ENCODE measurements around the gene CLDN4. TPM values are rescaled to one million over a fixed set of nuclear protein-coding genes. Genes with fewer than 3 reads are reported as not detected.
"Not testable (repeated sequence)": the region's sequence is repeated elsewhere in the genome, so short reads cannot be mapped to it uniquely, and the experiment has no call there.

Gene CLDN4
- total RNA-seq, 2 experiments from 2014 or later = 0.17 to 0.25 TPM

DNA sequence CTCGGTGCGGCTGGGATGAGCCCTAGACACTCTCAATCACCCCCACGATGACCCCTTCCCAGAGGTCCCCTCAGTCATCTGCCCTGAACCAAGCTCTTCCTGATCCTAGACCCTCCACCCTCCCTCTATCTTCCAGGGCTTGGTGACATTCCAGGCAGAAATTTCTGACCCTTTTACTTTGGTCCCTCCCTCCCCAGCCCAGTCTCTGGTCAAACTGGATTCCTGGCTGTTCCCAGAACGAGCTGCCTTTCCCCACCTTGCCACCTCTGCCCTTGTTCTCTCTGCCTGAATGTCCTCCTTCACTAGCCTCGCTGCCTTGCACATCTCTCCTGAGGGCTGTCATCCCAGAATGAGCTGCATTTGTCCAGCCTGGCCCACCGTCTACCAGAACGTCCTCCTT, 1.3 kb upstream of the CLDN4 start:
- POLR2A ChIA-PET = interaction anchor here (0.6 kb wide), 1 partner anchor 21 kb away, joined by 5 read pairs; no protein-coding TSS in a partner anchor
- peaks cover 21% of the 10 kb centered on the region for H3K27me3 Mint-ChIP-seq

DNA sequence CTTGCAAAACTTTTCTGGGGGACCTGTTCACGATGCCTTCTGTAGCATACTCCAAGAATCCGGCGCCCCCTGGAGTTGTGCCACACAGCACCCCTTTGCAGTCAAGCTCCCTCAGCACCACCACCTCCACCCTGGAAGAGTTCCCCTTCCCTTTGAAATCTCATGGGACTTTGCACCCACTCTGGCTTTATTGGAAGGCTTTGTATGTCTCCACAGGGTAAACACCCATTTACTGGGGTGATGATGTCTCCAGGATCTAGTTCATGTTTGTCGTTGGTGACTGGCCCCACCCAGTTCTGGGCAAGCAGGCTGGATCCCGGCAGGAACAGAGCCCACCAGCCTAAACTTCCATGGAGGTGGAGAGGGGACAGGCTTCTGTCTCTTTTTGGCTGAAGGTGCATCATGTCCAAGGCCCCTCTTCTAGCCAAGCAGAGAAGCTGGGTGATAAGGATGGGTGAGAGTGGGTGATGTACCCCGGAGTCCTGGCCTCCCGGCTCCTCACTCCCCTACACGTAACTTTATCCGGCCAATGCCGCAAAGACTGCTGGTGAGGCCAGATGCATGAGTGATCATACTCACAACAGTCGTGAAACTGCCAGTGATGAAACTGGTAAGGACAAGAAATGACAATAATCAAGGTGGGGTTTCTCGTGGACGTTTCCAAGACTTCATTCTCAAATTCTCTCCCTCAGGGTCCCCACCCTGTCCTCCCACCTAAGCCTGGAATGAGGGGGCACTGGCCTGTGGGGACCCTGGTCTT, 695 bp upstream of the CLDN4 start:
- H3K27ac Mint-ChIP-seq = no peak overlapping the region
- ATAC-seq (ENCODE audit: low read depth) = no peak

More for the DNA sequence above, 1.3 kb upstream of the CLDN4 start:
- Mint-ChIP-seq H3K27ac (no peak overlapping the region), H3K9me3 (no peaks in the 10 kb centered on the region), H3K4me1 (peaks cover 24% of the 10 kb centered on the region), H3K36me3 (no peaks in the 10 kb centered on the region), H3K4me3 (no peak overlapping the region)
- DNase-seq (no peak), ATAC-seq (ENCODE audit: low read depth) (no peak)

DNA sequence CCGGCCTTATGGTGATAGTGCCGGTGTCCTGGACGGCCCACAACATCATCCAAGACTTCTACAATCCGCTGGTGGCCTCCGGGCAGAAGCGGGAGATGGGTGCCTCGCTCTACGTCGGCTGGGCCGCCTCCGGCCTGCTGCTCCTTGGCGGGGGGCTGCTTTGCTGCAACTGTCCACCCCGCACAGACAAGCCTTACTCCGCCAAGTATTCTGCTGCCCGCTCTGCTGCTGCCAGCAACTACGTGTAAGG, 713 bp downstream of the CLDN4 start:
- no peak overlapping the region for H3K27ac Mint-ChIP-seq
- DNase-seq (no peak), ATAC-seq (ENCODE audit: low read depth) (no peak)
- H3K36me3 Mint-ChIP-seq = no peaks in the 10 kb centered on the region
- H3K4me3 Mint-ChIP-seq = no peak overlapping the region
- H3K9me3 Mint-ChIP-seq = no peaks in the 10 kb centered on the region
- H3K4me1 Mint-ChIP-seq = peaks cover 24% of the 10 kb centered on the region
- POLR2A ChIA-PET = no interaction called here
- H3K27me3 Mint-ChIP-seq = peaks cover 13% of the 10 kb centered on the region

More for the DNA sequence above, 695 bp upstream of the CLDN4 start:
- Mint-ChIP-seq H3K36me3 (no peaks in the 10 kb centered on the region), H3K9me3 (no peaks in the 10 kb centered on the region), H3K4me3 (no peak overlapping the region), H3K27me3 (peaks cover 19% of the 10 kb centered on the region), H3K4me1 (peaks cover 24% of the 10 kb centered on the region)
- POLR2A ChIA-PET = no interaction called here
- no peak for DNase-seq

DNA sequence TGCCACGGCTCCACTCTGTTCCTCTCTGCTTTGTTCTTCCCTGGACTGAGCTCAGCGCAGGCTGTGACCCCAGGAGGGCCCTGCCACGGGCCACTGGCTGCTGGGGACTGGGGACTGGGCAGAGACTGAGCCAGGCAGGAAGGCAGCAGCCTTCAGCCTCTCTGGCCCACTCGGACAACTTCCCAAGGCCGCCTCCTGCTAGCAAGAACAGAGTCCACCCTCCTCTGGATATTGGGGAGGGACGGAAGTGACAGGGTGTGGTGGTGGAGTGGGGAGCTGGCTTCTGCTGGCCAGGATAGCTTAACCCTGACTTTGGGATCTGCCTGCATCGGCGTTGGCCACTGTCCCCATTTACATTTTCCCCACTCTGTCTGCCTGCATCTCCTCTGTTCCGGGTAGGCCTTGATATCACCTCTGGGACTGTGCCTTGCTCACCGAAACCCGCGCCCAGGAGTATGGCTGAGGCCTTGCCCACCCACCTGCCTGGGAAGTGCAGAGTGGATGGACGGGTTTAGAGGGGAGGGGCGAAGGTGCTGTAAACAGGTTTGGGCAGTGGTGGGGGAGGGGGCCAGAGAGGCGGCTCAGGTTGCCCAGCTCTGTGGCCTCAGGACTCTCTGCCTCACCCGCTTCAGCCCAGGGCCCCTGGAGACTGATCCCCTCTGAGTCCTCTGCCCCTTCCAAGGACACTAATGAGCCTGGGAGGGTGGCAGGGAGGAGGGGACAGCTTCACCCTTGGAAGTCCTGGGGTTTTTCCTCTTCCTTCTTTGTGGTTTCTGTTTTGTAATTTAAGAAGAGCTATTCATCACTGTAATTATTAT, 1.2 kb downstream of the CLDN4 start:
- Mint-ChIP-seq H3K9me3 (no peaks in the 10 kb centered on the region), H3K27ac (no peak overlapping the region), H3K4me1 (peaks cover 18% of the 10 kb centered on the region), H3K27me3 (peaks cover 7% of the 10 kb centered on the region), H3K36me3 (no peaks in the 10 kb centered on the region), H3K4me3 (no peak overlapping the region)
- POLR2A ChIA-PET = no interaction called here
- no peak for ATAC-seq (ENCODE audit: low read depth)
- DNase-seq = no peak

DNA sequence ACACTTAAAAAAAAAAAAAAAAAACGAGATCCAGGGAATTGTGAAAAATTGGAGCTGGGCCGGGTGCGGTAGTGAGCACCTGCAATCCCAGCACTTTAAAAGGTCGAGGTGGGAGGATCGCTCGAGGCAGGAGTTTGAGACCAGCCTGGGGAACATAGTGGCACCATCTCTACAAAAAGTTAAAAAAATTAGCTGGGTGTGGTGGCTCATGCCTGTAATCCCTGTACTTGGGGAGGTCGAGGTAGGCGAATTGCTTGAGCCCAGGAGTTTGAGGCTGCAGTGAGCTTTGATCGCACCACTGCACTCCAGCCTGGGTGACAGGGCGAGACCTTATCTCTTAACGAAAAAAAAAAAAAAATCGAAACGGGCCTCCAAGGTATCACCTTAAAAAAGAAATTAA, 2.0 kb downstream of the CLDN4 start:
- Mint-ChIP-seq H3K27me3 (no peaks in the 10 kb centered on the region), H3K36me3 (no peaks in the 10 kb centered on the region), H3K9me3 (no peaks in the 10 kb centered on the region), H3K4me1 (peaks cover 11% of the 10 kb centered on the region), H3K27ac (no peak overlapping the region), H3K4me3 (no peak overlapping the region)
- DNase-seq (no peak), ATAC-seq (ENCODE audit: low read depth) (no peak)
- POLR2A ChIA-PET = no interaction called here

DNA sequence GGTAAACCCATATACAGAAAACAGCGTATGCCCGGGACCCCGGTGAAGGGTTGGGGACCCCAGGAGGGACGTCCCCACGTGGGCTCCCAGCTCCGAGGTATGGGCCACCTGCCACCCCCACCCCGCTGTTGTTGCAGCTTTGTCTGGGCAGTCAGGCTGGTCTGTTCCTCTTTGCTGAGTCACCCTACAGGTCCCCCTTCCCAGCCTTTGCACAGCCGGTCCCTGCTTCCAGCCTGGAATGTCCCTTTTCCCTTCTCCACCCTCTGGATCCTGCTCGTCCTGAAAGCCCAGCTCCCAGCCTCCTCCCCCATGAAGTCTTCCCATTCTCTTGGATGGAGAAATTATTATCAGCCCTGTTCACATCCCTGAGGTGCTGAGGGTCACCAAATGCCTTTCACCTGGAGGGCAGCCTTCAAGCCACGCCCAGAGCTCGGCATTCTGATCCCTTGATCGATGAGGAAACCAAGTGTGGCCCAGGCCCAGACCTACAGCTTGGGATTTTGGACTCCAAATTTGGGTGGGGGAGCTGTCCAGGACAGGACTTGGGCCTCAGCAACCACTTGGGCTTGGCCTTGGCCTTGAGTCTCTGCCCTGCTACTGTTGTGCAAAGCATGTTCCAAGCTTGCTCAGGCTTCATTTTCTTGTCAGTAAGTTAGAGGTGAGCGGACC, 2.6 kb downstream of the CLDN4 start:
- H3K36me3 Mint-ChIP-seq = no peaks in the 10 kb centered on the region
- no peak overlapping the region for H3K27ac Mint-ChIP-seq
- ATAC-seq (ENCODE audit: low read depth) = no peak
- peaks cover 7% of the 10 kb centered on the region for H3K4me1 Mint-ChIP-seq
- no peaks in the 10 kb centered on the region for H3K27me3 Mint-ChIP-seq
- no peak overlapping the region for H3K4me3 Mint-ChIP-seq
- no peaks in the 10 kb centered on the region for H3K9me3 Mint-ChIP-seq
- POLR2A ChIA-PET = no interaction called here
- no peak for DNase-seq

DNA sequence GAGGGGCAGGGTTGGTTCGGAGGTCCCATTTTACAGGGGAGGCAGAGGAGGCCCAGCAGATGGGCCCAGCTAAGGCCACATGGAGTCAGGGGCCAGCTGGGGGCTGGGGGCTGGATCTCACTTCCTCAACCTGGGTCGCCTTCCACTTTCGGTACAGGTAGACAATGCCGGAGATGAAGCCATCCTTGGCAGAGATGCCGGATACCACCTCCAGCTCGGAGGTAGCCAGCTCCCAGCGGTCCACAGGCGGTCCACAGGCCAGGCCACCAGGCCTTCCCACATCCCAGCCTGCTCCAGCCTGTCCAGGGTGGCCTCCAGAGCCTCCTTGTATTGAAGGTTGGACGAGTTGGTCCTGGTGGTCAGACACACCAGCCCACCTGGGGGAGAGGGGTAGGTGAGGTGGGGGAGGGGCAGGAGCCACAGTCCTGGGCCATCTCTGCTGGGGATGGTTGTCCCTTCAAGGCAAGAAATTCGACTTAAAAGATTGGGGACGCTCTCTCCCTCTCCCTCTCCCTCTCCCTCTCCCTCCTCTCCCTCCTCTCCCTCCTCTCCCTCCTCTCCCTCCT, 3.9 kb downstream of the CLDN4 start:
- POLR2A ChIA-PET = no interaction called here
- Mint-ChIP-seq H3K4me1 (peaks cover 3% of the 10 kb centered on the region), H3K9me3 (no peaks in the 10 kb centered on the region), H3K36me3 (no peaks in the 10 kb centered on the region), H3K27me3 (no peaks in the 10 kb centered on the region), H3K4me3 (no peak overlapping the region), H3K27ac (no peak overlapping the region)
- no peak for DNase-seq
- ATAC-seq (ENCODE audit: low read depth) = no peak

DNA sequence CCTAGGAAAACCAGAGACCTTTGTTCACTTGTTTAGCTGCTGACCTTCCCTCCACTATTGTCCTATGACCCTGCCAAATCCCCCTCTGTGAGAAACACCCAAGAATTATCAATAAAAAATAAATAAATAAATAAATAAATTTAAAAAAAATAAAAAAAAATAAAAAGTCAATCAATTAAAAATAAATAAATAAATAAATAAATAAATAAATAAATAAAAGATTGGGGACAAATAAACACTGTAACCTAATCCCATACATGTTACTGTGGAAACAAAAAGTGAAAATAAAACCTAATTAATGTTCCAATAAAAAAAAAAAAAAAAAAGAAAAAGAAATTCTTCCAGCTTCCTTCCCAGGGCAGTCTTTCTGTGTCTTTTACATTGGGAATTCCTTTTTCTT, 6.4 kb downstream of the CLDN4 start:
- H3K36me3 Mint-ChIP-seq; H3K27ac Mint-ChIP-seq; H3K27me3 Mint-ChIP-seq; H3K4me3 Mint-ChIP-seq; H3K9me3 Mint-ChIP-seq; ATAC-seq (ENCODE audit: low read depth); DNase-seq; H3K4me1 Mint-ChIP-seq: not testable (repeated sequence)
- POLR2A ChIA-PET = interaction anchor here (0.7 kb wide), 1 partner anchor 24 kb away, joined by 3 read pairs; no protein-coding TSS in a partner anchor

DNA sequence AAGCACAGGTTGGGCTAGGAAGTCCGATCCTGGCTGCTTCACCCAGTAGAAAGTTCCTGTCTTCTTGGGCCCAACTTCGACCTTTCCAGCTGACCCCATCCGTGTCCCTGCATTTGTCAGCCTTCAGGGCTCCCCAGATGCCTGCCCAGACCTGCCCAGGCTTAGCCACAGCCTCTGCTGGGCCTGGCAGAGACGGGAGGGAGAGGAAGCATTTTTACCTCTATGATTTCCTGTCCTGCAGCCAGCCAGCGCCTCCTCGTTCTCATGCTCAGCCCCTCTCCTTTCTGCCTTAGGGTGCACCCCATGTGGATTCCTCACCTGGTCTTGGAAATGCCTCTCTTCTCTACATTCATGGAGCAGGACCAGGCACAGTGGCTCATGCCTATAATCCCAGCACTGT, 7.8 kb downstream of the CLDN4 start:
- Mint-ChIP-seq H3K27me3 (no peaks in the 10 kb centered on the region), H3K9me3 (no peaks in the 10 kb centered on the region), H3K4me3 (no peak overlapping the region), H3K36me3 (no peaks in the 10 kb centered on the region), H3K27ac (no peak overlapping the region), H3K4me1 (peaks cover 6% of the 10 kb centered on the region)
- POLR2A ChIA-PET = no interaction called here
- no peak for ATAC-seq (ENCODE audit: low read depth)
- DNase-seq = no peak

DNA sequence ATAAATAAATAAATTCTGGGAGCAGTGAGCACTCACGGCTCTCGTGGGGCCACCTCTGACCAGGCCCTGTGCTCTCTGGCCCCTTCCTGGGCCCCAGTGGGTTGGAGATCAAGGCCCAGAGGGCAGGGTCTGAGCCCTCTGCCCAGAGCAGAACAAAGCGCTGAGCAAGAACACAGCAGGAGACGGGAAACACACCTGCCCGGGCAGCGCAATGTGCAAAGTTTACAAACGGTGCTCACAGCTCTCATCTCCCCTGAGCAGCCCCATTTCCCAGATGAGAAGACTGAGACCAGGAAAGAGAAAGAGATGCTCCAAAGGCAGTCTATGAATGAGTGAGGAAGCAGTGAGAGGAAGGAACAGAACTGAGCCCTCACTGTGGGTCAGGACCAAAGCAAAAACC, 8.5 kb downstream of the CLDN4 start:
- peaks cover 9% of the 10 kb centered on the region for H3K4me1 Mint-ChIP-seq
- H3K36me3 Mint-ChIP-seq = no peaks in the 10 kb centered on the region
- no peaks in the 10 kb centered on the region for H3K9me3 Mint-ChIP-seq
- no peak overlapping the region for H3K27ac Mint-ChIP-seq
- ATAC-seq (ENCODE audit: low read depth) = no peak
- DNase-seq = no peak
- no peak overlapping the region for H3K4me3 Mint-ChIP-seq
- POLR2A ChIA-PET = no interaction called here
- H3K27me3 Mint-ChIP-seq = peaks cover 2% of the 10 kb centered on the region

DNA sequence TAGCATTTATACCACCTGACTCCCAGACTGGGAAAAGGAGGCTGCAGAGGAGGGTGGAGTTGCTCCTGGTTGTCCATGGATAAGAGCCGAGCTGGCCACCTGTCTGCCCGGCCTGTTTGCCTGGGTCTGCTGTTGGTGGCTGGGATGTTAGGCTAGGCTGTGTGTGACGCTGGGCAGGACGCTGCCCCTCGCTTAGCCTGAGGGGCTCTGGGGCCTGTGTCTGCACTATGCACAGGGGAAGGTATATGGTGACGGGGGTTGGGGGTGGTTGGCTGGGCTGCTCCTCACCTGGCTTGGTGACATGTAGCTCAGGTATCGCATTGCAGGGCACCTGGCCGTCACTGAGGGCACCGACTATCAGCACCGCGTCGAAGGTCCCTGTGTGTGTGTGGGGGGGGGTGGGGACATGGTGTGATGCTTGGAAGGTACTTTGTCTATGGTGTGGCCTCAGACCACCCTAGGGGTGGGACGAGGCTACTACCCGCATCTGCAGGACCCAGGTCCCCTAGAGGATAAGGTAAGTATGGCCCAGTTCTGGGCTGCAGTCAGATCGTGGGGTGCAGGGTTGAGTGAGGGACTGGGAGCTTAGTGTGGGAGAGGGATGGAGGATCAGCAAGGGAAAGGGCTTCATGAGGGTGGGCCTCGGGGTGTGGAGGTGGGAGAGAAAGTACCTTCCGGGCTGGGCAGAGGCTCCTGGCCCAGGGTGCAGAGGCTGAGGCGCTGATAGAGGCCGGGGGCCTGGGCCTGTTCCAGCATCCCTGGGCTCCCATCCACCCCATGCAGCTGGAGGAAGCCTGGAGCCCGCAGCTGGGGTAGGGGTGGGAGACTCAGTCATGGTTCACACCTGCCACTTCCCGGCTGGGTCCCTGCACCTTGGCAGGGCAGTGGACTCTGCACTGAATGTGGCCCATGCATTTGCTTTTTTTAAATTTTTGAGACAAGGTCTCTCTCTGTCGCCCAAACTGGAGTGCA, 9.2 kb downstream of the CLDN4 start:
- POLR2A ChIA-PET = no interaction called here
- H3K4me3 Mint-ChIP-seq = no peak overlapping the region
- DNase-seq = no peak
- ATAC-seq (ENCODE audit: low read depth) = no peak
- H3K9me3 Mint-ChIP-seq = no peaks in the 10 kb centered on the region
- H3K27me3 Mint-ChIP-seq = peaks cover 4% of the 10 kb centered on the region
- no peak overlapping the region for H3K27ac Mint-ChIP-seq
- H3K36me3 Mint-ChIP-seq = no peaks in the 10 kb centered on the region
- H3K4me1 Mint-ChIP-seq = peaks cover 9% of the 10 kb centered on the region

DNA sequence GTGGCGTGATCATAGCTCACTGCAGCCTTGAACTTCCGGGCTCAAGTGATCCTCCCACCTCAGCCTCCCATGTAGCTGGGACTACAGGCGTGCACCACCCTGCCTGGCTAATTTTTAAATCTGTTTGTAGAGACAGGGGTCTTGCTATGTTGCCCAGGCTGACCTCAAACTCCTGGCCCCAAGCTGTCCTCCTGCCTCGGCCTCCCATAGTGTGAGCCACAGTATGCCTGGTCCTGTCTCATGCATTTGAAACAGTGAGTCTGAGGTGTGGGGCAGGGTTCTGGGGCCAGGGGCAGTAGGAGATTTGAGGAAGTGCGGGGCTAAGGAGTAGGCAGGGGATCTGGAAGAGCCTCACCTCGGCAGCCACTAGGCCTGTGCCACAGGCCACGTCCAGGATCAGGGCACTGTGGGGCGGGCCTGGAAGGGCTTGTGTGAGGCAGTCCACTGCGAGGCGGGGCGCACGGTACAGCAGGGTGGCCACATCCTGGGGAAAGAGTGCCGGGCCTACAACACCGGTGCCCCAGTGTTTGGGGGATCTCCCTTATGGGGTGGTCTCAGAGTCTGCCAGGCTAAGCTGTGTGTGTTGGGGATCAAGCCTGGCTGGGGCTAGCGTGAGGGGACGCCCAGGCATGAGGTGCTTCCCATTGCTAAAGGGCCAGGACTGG, 10.1 kb downstream of the CLDN4 start:
- H3K4me3 Mint-ChIP-seq = no peak overlapping the region
- no peaks in the 10 kb centered on the region for H3K9me3 Mint-ChIP-seq
- DNase-seq (no peak), ATAC-seq (ENCODE audit: low read depth) (no peak)
- H3K27ac Mint-ChIP-seq = peak overlapping the region; percentile 61
- H3K4me1 Mint-ChIP-seq = peaks cover 10% of the 10 kb centered on the region
- H3K27me3 Mint-ChIP-seq = peaks cover 5% of the 10 kb centered on the region
- H3K36me3 Mint-ChIP-seq = no peaks in the 10 kb centered on the region
- POLR2A ChIA-PET = no interaction called here
